K562 (cell line): ENCODE data around the gene EEA1. TPM values are rescaled to one million over a fixed set of nuclear protein-coding genes. Genes with fewer than 3 reads are reported as not detected.
A peak's percentile ranks its signal among the peaks of the same experiment; 100 is the strongest.

Experiments
- ATAC-seq: fragments of 200-7000 bp; cut with Tn5 transposase; 3 replicates; pipeline ENCODE4 v1.9.1; 2020; ENCODE audit warnings: moderate library complexity
- Bru-seq: library from RNA; stranded (reverse); fragments of 400-500 nt; gene quantifications from one replicate; lab custom pipeline; 2021; lab: Mats Ljungman, UMichigan
- BruChase-seq, 2 experiments: library from RNA; stranded (reverse); fragments of 400-500 nt; gene quantifications; one replicate each; lab custom pipeline; 2021; lab: Mats Ljungman, UMichigan
- BruUV-seq: library from RNA; stranded (reverse); fragments of 400-500 nt; replicated peaks from 2 replicates; lab custom pipeline; 2021; lab: Mats Ljungman, UMichigan
- CTCF ChIA-PET: fragments of 300-600 bp; formaldehyde crosslinking; extraction: SDS; loops from one replicate; lab custom pipeline; 2021; ENCODE audit warnings: low intra/inter-chr PET ratio; lab: Yijun Ruan, JAX
- POLR2A ChIA-PET: fragments of 300-600, 350-650 bp; sonication (Branson Sonifier 250); formaldehyde crosslinking; extraction: SDS; loops from one replicate; lab custom pipeline; 2021; ENCODE audit warnings: antibody characterized with exemption, inconsistent platforms; lab: Yijun Ruan, JAX
- DNase-seq, 4 experiments: peaks; one replicate each; pipeline versions ENCODE4 v3.0.0 to v3.0.0-alpha.2; 2011 to 2018; ENCODE audit warnings: low spot score in 3 of 4, mixed read lengths in 3 of 4; ENCODE audit errors: extremely low read depth in 1 of 4
- FAIRE-seq: peaks from 2 replicates; lab custom pipeline; 2011; peaks lifted over from hg19 to GRCh38; lab: Jason Lieb, UNC
- H2AFZ ChIP-seq: 2 replicates; pipeline ENCODE4 v1.6.0; 2011; ENCODE audit warnings: low read depth, low read length, control low read depth, inconsistent platforms
- H3K27ac ChIP-seq: fragments of 200-600 bp; 3 replicates; pipeline ENCODE4 v1.8.0; 2011; ENCODE audit warnings: low read depth, mild to moderate bottlenecking, control low read depth, inconsistent platforms, low read length, moderate library complexity, mixed read lengths; ENCODE audit errors: extremely low read depth
- H3K27me3 ChIP-seq, 2 experiments: fragments of 300-600 bp in 1 of 2; 2 replicates in 1 of 2; 3 replicates in 1 of 2; pipeline versions ENCODE4 v1.6.0 to v1.8.0; 2011; ENCODE audit warnings: inconsistent platforms in 2 of 2, low read length in 2 of 2, mild to moderate bottlenecking in 1 of 2, mixed read lengths in 1 of 2, moderate library complexity in 1 of 2; ENCODE audit not compliant: control insufficient read depth in 2 of 2, insufficient read depth in 2 of 2
- H3K36me3 ChIP-seq: fragments of 300-600 bp; 3 replicates; pipeline ENCODE4 v1.8.0; 2011; ENCODE audit warnings: mild to moderate bottlenecking, low read length, inconsistent platforms; ENCODE audit not compliant: control insufficient read depth, insufficient read depth
- H3K4me1 ChIP-seq, 2 experiments: fragments of 200-600 bp in 1 of 2; replicated peaks in 1 of 2; 2 replicates in 1 of 2; 3 replicates in 1 of 2; pipeline versions ENCODE4 v1.5.1 to v1.8.0; 2011; ENCODE audit warnings: inconsistent platforms in 2 of 2, low read length in 2 of 2, mild to moderate bottlenecking in 1 of 2, mixed read lengths in 1 of 2, moderate library complexity in 1 of 2; ENCODE audit not compliant: control insufficient read depth in 2 of 2, insufficient read depth in 2 of 2
- H3K4me2 ChIP-seq: 2 replicates; pipeline ENCODE4 v1.6.1; 2011; ENCODE audit warnings: low read length, control low read depth, inconsistent platforms, mixed read lengths; ENCODE audit not compliant: insufficient read depth
- H3K4me3 ChIP-seq: fragments of 200-600 bp; sonication (generic), shearing (Covaris generic); 2 replicates; pipeline ENCODE4 v1.5.1; 2016; ENCODE audit warnings: control low read depth, inconsistent platforms
- H3K79me2 ChIP-seq: fragments of 200-600 bp; 3 replicates; pipeline ENCODE4 v1.8.0; 2011; ENCODE audit warnings: low read length, inconsistent platforms; ENCODE audit not compliant: control insufficient read depth, insufficient read depth
- H3K9ac ChIP-seq, 2 experiments: 2 replicates each; pipeline versions ENCODE4 v1.6.0 to v1.6.1; 2011; ENCODE audit warnings: low read depth in 2 of 2, low read length in 2 of 2, control low read depth in 1 of 2, inconsistent platforms in 1 of 2, mild to moderate bottlenecking in 1 of 2, mixed read lengths in 1 of 2; ENCODE audit not compliant: insufficient read depth in 1 of 2
- H3K9me1 ChIP-seq: one replicate; pipeline ENCODE4 v1.6.0; 2011; ENCODE audit warnings: inconsistent platforms, mild to moderate bottlenecking, low read length, moderate library complexity; ENCODE audit not compliant: control insufficient read depth, insufficient read depth
- H3K9me3 ChIP-seq: replicated peaks from 2 replicates; pipeline ENCODE4 v1.5.1; 2011; ENCODE audit warnings: low read depth, low read length, inconsistent platforms; ENCODE audit not compliant: control insufficient read depth, insufficient read depth
- H4K20me1 ChIP-seq: replicated peaks from 2 replicates; pipeline ENCODE4 v1.6.1; 2011; ENCODE audit warnings: low read length, inconsistent platforms, mixed read lengths; ENCODE audit not compliant: control insufficient read depth, insufficient read depth
- DNMT1 ChIP-seq: fragments of 450-650 bp; IDR thresholded peaks from 2 replicates; pipeline ENCODE4 v1.6.1; 2016; ENCODE audit warnings: antibody characterized with exemption, mild to moderate bottlenecking
- EP300 ChIP-seq: IDR thresholded peaks from 2 replicates; pipeline ENCODE4 v1.6.1; 2012; ENCODE audit warnings: low read length, improper control_type of control experiment
- NFATC3 ChIP-seq: fragments of 450-650 bp; IDR thresholded peaks from 2 replicates; pipeline ENCODE4 v1.6.1; 2017; ENCODE audit warnings: mild to moderate bottlenecking
- RHOXF2B ChIP-seq: fragments of 250-450 bp; sonication (Bioruptor Pico); conservative IDR thresholded peaks from 2 replicates; pipeline ENCODE4 v1.5.1; 2021
- SNRNP70 ChIP-seq: fragments of 200-400 bp; formaldehyde crosslinking; optimal IDR thresholded peaks from 2 replicates; pipeline ENCODE3; 2017; ENCODE audit warnings: low read depth, low read length
- TAF9B ChIP-seq: fragments of 450-650 bp; IDR thresholded peaks from 2 replicates; pipeline ENCODE4 v1.6.1; 2018; ENCODE audit warnings: mild to moderate bottlenecking; ENCODE audit not compliant: partially characterized antibody
- ZKSCAN1 ChIP-seq: fragments of 150-350 bp; IDR thresholded peaks from 2 replicates; pipeline ENCODE4 v1.6.1; 2016; ENCODE audit warnings: low read depth, low read length
- ZNF146 ChIP-seq: IDR thresholded peaks from one replicate; pipeline ENCODE4 v1.6.1; 2018; ENCODE audit warnings: missing compliant biosample characterization; ENCODE audit not compliant: unreplicated experiment
- WGBS: fragments of 100-300 bp; shearing (Covaris generic); methylation state at CpG from one replicate; pipeline ENCODE4 v1.1.6; 2016; ENCODE audit warnings: low coverage, mixed read lengths; ENCODE audit not compliant: insufficient coverage; ENCODE audit errors: missing lambda C conversion rate; 5-methylcytosine and 5-hydroxymethylcytosine counted together
- in situ Hi-C: fragments of 300-500 bp; cut with MboI; formaldehyde crosslinking; loops from 4 replicates; pipeline ENCODE4 v1.15.0; 2018; ENCODE audit warnings: inconsistent platforms, mixed read lengths
- intact Hi-C: fragments of 100-400 bp; cut with micrococcal nuclease; formaldehyde crosslinking; loops from 2 replicates; pipeline ENCODE4 v1.14.2; 2022
- long read RNA-seq, 3 experiments: library from polyadenylated mRNA in 2 of 3; library from RNA in 1 of 3; unstranded in 2 of 3; stranded (forward) in 1 of 3; transcript quantifications; one replicate each; pipeline ENCODE4 v2.0.0, GENCODE V29; 2019 to 2022
- polyA minus RNA-seq, 3 experiments: library from RNA; depleted of rRNA, polyadenylated mRNA; stranded (reverse); fragments of >200 nt; gene quantifications; 2 replicates each; pipeline ENCODE4 v1.2.3, GENCODE V29; 2011
- polyA plus RNA-seq, 8 experiments: library from polyadenylated mRNA; depleted of rRNA in 4 of 8; stranded (reverse) in 5 of 8; unstranded in 3 of 8; fragments of >200 nt; fragmentation: Nextera tagmentation in 2 of 8; fragmentation: Illumina TruSeq in 1 of 8; extraction: Ambion mirVana in 2 of 8; extraction: Trizol in 1 of 8; gene quantifications; 2 replicates each; pipeline versions ENCODE4 v1.2.1 to v1.2.3, GENCODE V29; 2011 to 2014; ENCODE audit warnings: inconsistent platforms in 1 of 8, missing spikeins in 1 of 8
- total RNA-seq, 7 experiments: library from RNA; depleted of rRNA in 6 of 7; stranded (reverse); fragments of >200 nt in 6 of 7; fragmentation: Illumina TruSeq in 2 of 7; extraction: Trizol in 2 of 7; gene quantifications; 2 replicates each; pipeline versions ENCODE4 v1.2.1 to v1.2.3, GENCODE V29; 2011 to 2021; ENCODE audit warnings: low replicate concordance in 1 of 7
- TF ChIP-seq, protein P1 (sequence below): fragments of 450-650 bp; IDR thresholded peaks from one replicate; pipeline ENCODE4 v1.6.1; 2018; ENCODE audit warnings: mild to moderate bottlenecking, moderate library complexity; ENCODE audit not compliant: partially characterized antibody
- TF ChIP-seq, protein P2 (sequence below): fragments of 250-450 bp; sonication (Bioruptor Pico); IDR thresholded peaks from 2 replicates; pipeline ENCODE4 v1.8.0; 2021; ENCODE audit warnings: mild to moderate bottlenecking, moderate library complexity
- TF ChIP-seq, protein P3 (sequence below): fragments of 450-650 bp; IDR thresholded peaks from 2 replicates; pipeline ENCODE4 v1.6.1; 2016; ENCODE audit warnings: borderline replicate concordance

Gene EEA1
- 2.8 and 26.6 TPM in 2 replicates for total RNA-seq (2011; cell fraction: chromatin; rRNA removed; ENCODE audit: low replicate concordance)
- total RNA-seq (2011; cell fraction: nucleolus; rRNA removed), result 1.8 and 2.2 TPM in 2 replicates
- total RNA-seq (2011; cell fraction: nucleoplasm; rRNA removed), result 5.1 and 6.6 TPM in 2 replicates
- total RNA-seq (2014; rRNA removed) (5.7 and 7.5 TPM in 2 replicates), total RNA-seq (2014; rRNA removed; fragmentation: Illumina TruSeq; extraction: Trizol) (13.2 and 16.8 TPM in 2 replicates), total RNA-seq (2015; rRNA removed; fragmentation: Illumina TruSeq; extraction: Trizol) (17.1 and 17.3 TPM in 2 replicates), total RNA-seq (2021) (16.5 and 18.0 TPM in 2 replicates), polyA plus RNA-seq (2011; rRNA removed) (4.4 and 5.4 TPM in 2 replicates), polyA plus RNA-seq (2014; fragmentation: Illumina TruSeq; extraction: Trizol) (8.1 and 12.5 TPM in 2 replicates), polyA plus RNA-seq (2014; fragmentation: Nextera tagmentation; extraction: Ambion mirVana) (1 to 10 TPM; 3.5 to 4.8 TPM), polyA plus RNA-seq (2014; rRNA removed) (4.0 and 5.5 TPM in 2 replicates), polyA minus RNA-seq (2011; rRNA and poly(A)+ RNA removed) (29.0 and 36.6 TPM in 2 replicates), Bru-seq, nascent RNA (percentile 75 among the genes with signal in this experiment), BruChase-seq, experiment 1, labeled RNA remaining after a 2-hour chase (percentile 81 among the genes with signal in this experiment), BruChase-seq, experiment 2, labeled RNA remaining after a 6-hour chase (percentile 80 among the genes with signal in this experiment)
- polyA plus RNA-seq (2011; cell fraction: cytosol; rRNA removed), result 0.45 and 1.1 TPM in 2 replicates
- polyA plus RNA-seq (2011; cell fraction: nucleus; rRNA removed), result 3.9 and 4.0 TPM in 2 replicates
- 6.1 TPM in 2 replicates for polyA plus RNA-seq (2012)
- polyA minus RNA-seq (2011; cell fraction: cytosol; rRNA and poly(A)+ RNA removed), result 15.2 and 15.7 TPM in 2 replicates
- 5.8 and 14.8 TPM in 2 replicates for polyA minus RNA-seq (2011; cell fraction: nucleus; rRNA and poly(A)+ RNA removed)
- long read RNA-seq, experiment 1, full-length matches to known transcripts, result 1 of 43 reads
- long read RNA-seq, experiment 1, partial matches to known transcripts, result 32 of 43 reads
- long read RNA-seq, experiment 1, other reads (novel, unspliced or antisense), result 10 of 43 reads
- long read RNA-seq, experiment 2, partial matches to known transcripts, result 0 of 2 reads
- long read RNA-seq, experiment 2, other reads (novel, unspliced or antisense), result 2 of 2 reads
- long read RNA-seq, experiment 3, partial matches to known transcripts, result 16 of 17 reads
- long read RNA-seq, experiment 3, other reads (novel, unspliced or antisense), result 1 of 17 reads

DNA sequence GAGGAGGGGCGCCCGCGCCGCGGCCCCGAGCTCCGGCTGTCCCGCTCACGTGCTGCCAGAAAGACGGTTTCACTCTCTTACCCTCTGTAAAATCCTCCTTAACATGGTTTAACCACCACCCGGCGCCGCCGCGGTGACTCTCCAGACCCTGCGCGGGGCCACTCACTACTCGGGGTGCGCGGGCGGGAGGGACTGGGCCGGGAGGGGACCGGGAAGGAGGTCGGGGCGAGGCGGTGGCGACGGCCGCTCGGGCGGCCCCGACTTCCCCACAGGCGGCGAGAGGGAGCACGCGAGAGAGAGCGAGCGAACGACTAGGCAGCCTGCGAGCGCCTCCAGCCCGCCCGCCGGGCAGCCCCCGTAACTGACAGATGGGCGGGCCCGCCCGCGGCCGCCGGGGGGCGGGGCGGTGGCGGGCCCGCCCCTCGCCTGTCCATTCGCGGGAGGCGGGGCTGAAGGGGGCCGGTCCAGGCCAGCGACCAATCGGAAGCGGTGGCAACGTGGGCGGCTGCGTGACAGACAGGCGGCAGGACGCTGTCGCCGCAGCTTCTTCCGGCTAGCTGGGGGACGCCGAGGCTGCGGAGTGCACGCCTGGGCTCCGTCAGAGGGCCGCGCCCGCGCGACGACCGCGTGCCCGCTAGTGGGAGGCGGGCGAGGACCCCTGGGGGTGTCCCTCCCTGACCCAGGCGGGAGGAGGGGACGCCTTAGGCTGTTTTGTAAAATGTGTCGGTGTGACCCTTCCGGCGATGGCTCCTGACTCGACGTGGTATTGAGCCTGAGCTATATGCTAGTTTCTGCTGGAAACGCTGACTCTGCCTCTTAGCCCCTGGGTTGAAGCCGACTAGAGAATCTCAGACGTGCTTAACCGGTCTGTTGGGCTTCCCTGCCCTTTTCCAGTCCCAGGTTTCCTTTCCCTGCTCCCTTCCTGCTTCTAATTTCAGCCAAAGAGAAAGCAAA is at the start of gene EEA1:
EEA1 (minus strand) TSS at position 334 of the 954 bp plus-strand sequence; CDS start at position 105, 229 bp downstream.
- intact Hi-C loops, result loop anchor here (5.0 to 10.0 kb wide), 4 partner anchors 87 to 386 kb away; no protein-coding TSS in a partner anchor
- Histone ChIP-seq H3K9me1 (no peaks in the 10 kb centered on the region), H3K4me2 (peak within 1 kb of the TSS; percentile 93), H4K20me1 (0 out of 2 replicates have a peak, but pooled peaks cover 4% of the 10 kb centered on the region), H3K27ac (peak within 1 kb of the TSS; percentile 96), H3K9me3 (no peaks in the 10 kb centered on the region), H3K36me3 (peaks cover 4% of the 10 kb centered on the region; the same call in 1 of the 3 replicates), H3K27me3 (no peaks in the 10 kb centered on the region), H3K4me3 (peak within 1 kb of the TSS; percentile 74), H2AFZ (peak within 1 kb of the TSS; percentile 96), H3K9ac (peak within 1 kb of the TSS; percentile 94 to 98), H3K4me1 (peaks cover 8 to 15% of the 10 kb centered on the region in 2 experiments; a peak in 3 of 5 replicates), H3K79me2 (peaks cover 42% of the 10 kb centered on the region)
- under 1% methylated on average over 55 of the region's 98 CpGs for WGBS
- POLR2A ChIA-PET, result interaction anchor here (0.6 to 1.3 kb wide), 11 partner anchors 11 to 836 kb away, joined by 3 to 5 read pairs (median 3); partner anchors contain the start of genes BTG1 and SOCS2
- FAIRE-seq (peak; percentile 89), DNase-seq (peak; percentile 97 to 99 (median 99)), ATAC-seq (peak; percentile 96)
- CTCF ChIA-PET, result no interaction called here
- no TSS peak for BruUV-seq
- in situ Hi-C loops, result no loop called here
- TF ChIP-seq ZKSCAN1 (no peak), EP300 (no peak), DNMT1 (no peak), RHOXF2B (CRISPR knock-in tag) (no peak), SNRNP70 (no peak), NFATC3 (no peak), TAF9B (no peak), ZNF146 (CRISPR knock-in tag) (no peak)
- TF ChIP-seq, protein P1, sequence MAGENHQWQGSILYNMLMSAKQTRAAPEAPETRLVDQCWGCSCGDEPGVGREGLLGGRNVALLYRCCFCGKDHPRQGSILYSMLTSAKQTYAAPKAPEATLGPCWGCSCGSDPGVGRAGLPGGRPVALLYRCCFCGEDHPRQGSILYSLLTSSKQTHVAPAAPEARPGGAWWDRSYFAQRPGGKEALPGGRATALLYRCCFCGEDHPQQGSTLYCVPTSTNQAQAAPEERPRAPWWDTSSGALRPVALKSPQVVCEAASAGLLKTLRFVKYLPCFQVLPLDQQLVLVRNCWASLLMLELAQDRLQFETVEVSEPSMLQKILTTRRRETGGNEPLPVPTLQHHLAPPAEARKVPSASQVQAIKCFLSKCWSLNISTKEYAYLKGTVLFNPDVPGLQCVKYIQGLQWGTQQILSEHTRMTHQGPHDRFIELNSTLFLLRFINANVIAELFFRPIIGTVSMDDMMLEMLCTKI, result no peak
- TF ChIP-seq, protein P2, sequence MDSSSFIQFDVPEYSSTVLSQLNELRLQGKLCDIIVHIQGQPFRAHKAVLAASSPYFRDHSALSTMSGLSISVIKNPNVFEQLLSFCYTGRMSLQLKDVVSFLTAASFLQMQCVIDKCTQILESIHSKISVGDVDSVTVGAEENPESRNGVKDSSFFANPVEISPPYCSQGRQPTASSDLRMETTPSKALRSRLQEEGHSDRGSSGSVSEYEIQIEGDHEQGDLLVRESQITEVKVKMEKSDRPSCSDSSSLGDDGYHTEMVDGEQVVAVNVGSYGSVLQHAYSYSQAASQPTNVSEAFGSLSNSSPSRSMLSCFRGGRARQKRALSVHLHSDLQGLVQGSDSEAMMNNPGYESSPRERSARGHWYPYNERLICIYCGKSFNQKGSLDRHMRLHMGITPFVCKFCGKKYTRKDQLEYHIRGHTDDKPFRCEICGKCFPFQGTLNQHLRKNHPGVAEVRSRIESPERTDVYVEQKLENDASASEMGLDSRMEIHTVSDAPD (CRISPR knock-in tag), result no peak
- TF ChIP-seq, protein P3, sequence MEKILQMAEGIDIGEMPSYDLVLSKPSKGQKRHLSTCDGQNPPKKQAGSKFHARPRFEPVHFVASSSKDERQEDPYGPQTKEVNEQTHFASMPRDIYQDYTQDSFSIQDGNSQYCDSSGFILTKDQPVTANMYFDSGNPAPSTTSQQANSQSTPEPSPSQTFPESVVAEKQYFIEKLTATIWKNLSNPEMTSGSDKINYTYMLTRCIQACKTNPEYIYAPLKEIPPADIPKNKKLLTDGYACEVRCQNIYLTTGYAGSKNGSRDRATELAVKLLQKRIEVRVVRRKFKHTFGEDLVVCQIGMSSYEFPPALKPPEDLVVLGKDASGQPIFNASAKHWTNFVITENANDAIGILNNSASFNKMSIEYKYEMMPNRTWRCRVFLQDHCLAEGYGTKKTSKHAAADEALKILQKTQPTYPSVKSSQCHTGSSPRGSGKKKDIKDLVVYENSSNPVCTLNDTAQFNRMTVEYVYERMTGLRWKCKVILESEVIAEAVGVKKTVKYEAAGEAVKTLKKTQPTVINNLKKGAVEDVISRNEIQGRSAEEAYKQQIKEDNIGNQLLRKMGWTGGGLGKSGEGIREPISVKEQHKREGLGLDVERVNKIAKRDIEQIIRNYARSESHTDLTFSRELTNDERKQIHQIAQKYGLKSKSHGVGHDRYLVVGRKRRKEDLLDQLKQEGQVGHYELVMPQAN, result peak; percentile 76; the same call in 1 of the 2 replicates
